ENCODE data around the gene BNIP3.
A peak's percentile ranks its signal among the peaks of the same experiment; 100 is the strongest.

Gene BNIP3

GRCh38 chr10:131933696-131934086 lies 48.0 kb downstream of the BNIP3 start:
- no CpG with 5 or more reads among the region's 2 CpGs for whole genome bisulfite sequencing (ENCODE audit: extremely low coverage, insufficient coverage, insufficient read length)
- Histone ChIP-seq H3K9ac (ENCODE audit: low read length) (no peak overlapping the region), H2AK5ac (ENCODE audit: low read length) (no peak overlapping the region), H3K4ac (ENCODE audit: low read depth, low read length) (no peak overlapping the region), H3K4me1 (ENCODE audit: control insufficient read depth in 1 of 2, insufficient read depth in 2 of 2, low read length in 2 of 2) (peaks cover 12 to 13% of the 10 kb centered on the region in 2 experiments), H4K91ac (ENCODE audit: low read depth, low read length) (no peak overlapping the region), H3K4me2 (ENCODE audit: low read length) (no peak overlapping the region), H3K27ac (ENCODE audit: low read depth, low read length) (no peak overlapping the region), H3K79me2 (ENCODE audit: control insufficient read depth, insufficient read depth, low read length, poor library complexity) (peaks cover 19% of the 10 kb centered on the region), H3K9me3 (ENCODE audit: insufficient read depth, low read depth, low read length) (peaks cover 4% of the 10 kb centered on the region), H3K4me3 (ENCODE audit: low read depth, low read length) (no peak overlapping the region), H2AFZ (ENCODE audit: insufficient read depth, low read length, poor library complexity) (no peak overlapping the region), H2BK120ac (ENCODE audit: insufficient read depth, low read length, poor library complexity) (no peak overlapping the region), H2BK12ac (ENCODE audit: low read length) (no peak overlapping the region), H3K27me3 (ENCODE audit: insufficient read depth, low read length) (no peaks in the 10 kb centered on the region), H3K14ac (ENCODE audit: low read length) (no peak overlapping the region), H3K18ac (ENCODE audit: low read length) (no peak overlapping the region), H3K23ac (ENCODE audit: low read length) (no peak overlapping the region), H3K36me3 (ENCODE audit: control insufficient read depth in 1 of 2, insufficient read depth in 2 of 2, low read length in 2 of 2) (peaks cover 28 to 31% of the 10 kb centered on the region in 2 experiments), H2BK5ac (ENCODE audit: low read depth, low read length, poor library complexity) (no peak overlapping the region), H4K8ac (ENCODE audit: low read depth, low read length) (no peak overlapping the region), H3K79me1 (ENCODE audit: low read length) (no peaks in the 10 kb centered on the region), H4K12ac (ENCODE audit: low read depth, low read length) (no peak overlapping the region)
- no peak for DNase-seq

- Histone ChIP-seq H3K36me3 (ENCODE audit: control insufficient read depth in 1 of 2, insufficient read depth in 2 of 2, low read length in 2 of 2) (peaks cover 24 to 28% of the 10 kb centered on the region in 2 experiments), H2AK5ac (ENCODE audit: low read length) (no peak overlapping the region), H3K4ac (ENCODE audit: low read depth, low read length) (peak overlapping the region; percentile 29), H3K4me3 (ENCODE audit: low read depth, low read length) (no peak overlapping the region), H2BK5ac (ENCODE audit: low read depth, low read length, poor library complexity) (no peak overlapping the region), H3K9me3 (ENCODE audit: insufficient read depth, low read depth, low read length) (peaks cover 4% of the 10 kb centered on the region), H4K12ac (ENCODE audit: low read depth, low read length) (no peak overlapping the region), H2BK12ac (ENCODE audit: low read length) (no peak overlapping the region), H3K79me2 (ENCODE audit: control insufficient read depth, insufficient read depth, low read length, poor library complexity) (peaks cover 19% of the 10 kb centered on the region), H3K4me1 (ENCODE audit: control insufficient read depth in 1 of 2, insufficient read depth in 2 of 2, low read length in 2 of 2) (peaks cover 13 to 16% of the 10 kb centered on the region in 2 experiments), H2AFZ (ENCODE audit: insufficient read depth, low read length, poor library complexity) (no peak overlapping the region), H3K18ac (ENCODE audit: low read length) (peak overlapping the region; percentile 22), H4K91ac (ENCODE audit: low read depth, low read length) (no peak overlapping the region), H3K14ac (ENCODE audit: low read length) (no peak overlapping the region), H3K79me1 (ENCODE audit: low read length) (no peaks in the 10 kb centered on the region), H3K23ac (ENCODE audit: low read length) (no peak overlapping the region), H3K4me2 (ENCODE audit: low read length) (no peak overlapping the region), H2BK120ac (ENCODE audit: insufficient read depth, low read length, poor library complexity) (no peak overlapping the region), H3K9ac (ENCODE audit: low read length) (no peak overlapping the region), H4K8ac (ENCODE audit: low read depth, low read length) (no peak overlapping the region), H3K27me3 (ENCODE audit: insufficient read depth, low read length) (no peaks in the 10 kb centered on the region), H3K27ac (ENCODE audit: low read depth, low read length) (no peak overlapping the region)
- no peak for DNase-seq
- WGBS (ENCODE audit: extremely low coverage, insufficient coverage, insufficient read length): no CpG with 5 or more reads among the region's 18 CpGs
These were observed 48.6 kb downstream of the BNIP3 start for GRCh38 chr10:131933016-131933695.

- Histone ChIP-seq H3K27me3 (ENCODE audit: insufficient read depth, low read length) (no peaks in the 10 kb centered on the region), H3K9ac (ENCODE audit: low read length) (no peak overlapping the region), H2BK12ac (ENCODE audit: low read length) (no peak overlapping the region), H3K4me1 (ENCODE audit: control insufficient read depth in 1 of 2, insufficient read depth in 2 of 2, low read length in 2 of 2) (peaks cover 18 to 21% of the 10 kb centered on the region in 2 experiments), H2BK5ac (ENCODE audit: low read depth, low read length, poor library complexity) (no peak overlapping the region), H3K9me3 (ENCODE audit: insufficient read depth, low read depth, low read length) (peaks cover 4% of the 10 kb centered on the region), H2AFZ (ENCODE audit: insufficient read depth, low read length, poor library complexity) (no peak overlapping the region), H3K79me1 (ENCODE audit: low read length) (no peaks in the 10 kb centered on the region), H3K79me2 (ENCODE audit: control insufficient read depth, insufficient read depth, low read length, poor library complexity) (peaks cover 21% of the 10 kb centered on the region), H4K8ac (ENCODE audit: low read depth, low read length) (no peak overlapping the region), H3K18ac (ENCODE audit: low read length) (no peak overlapping the region), H3K4ac (ENCODE audit: low read depth, low read length) (peak overlapping the region; percentile 77), H3K27ac (ENCODE audit: low read depth, low read length) (no peak overlapping the region), H3K14ac (ENCODE audit: low read length) (no peak overlapping the region), H2BK120ac (ENCODE audit: insufficient read depth, low read length, poor library complexity) (no peak overlapping the region), H3K4me2 (ENCODE audit: low read length) (no peak overlapping the region), H4K12ac (ENCODE audit: low read depth, low read length) (no peak overlapping the region), H4K91ac (ENCODE audit: low read depth, low read length) (no peak overlapping the region), H3K4me3 (ENCODE audit: low read depth, low read length) (no peak overlapping the region), H3K23ac (ENCODE audit: low read length) (no peak overlapping the region), H2AK5ac (ENCODE audit: low read length) (no peak overlapping the region), H3K36me3 (ENCODE audit: control insufficient read depth in 1 of 2, insufficient read depth in 2 of 2, low read length in 2 of 2) (peaks cover 15 to 19% of the 10 kb centered on the region in 2 experiments)
- DNase-seq: no peak
- no CpG with 5 or more reads among the region's 13 CpGs for WGBS (ENCODE audit: extremely low coverage, insufficient coverage, insufficient read length)
These were observed 49.7 kb downstream of the BNIP3 start for GRCh38 chr10:131931981-131932380.

DNA sequence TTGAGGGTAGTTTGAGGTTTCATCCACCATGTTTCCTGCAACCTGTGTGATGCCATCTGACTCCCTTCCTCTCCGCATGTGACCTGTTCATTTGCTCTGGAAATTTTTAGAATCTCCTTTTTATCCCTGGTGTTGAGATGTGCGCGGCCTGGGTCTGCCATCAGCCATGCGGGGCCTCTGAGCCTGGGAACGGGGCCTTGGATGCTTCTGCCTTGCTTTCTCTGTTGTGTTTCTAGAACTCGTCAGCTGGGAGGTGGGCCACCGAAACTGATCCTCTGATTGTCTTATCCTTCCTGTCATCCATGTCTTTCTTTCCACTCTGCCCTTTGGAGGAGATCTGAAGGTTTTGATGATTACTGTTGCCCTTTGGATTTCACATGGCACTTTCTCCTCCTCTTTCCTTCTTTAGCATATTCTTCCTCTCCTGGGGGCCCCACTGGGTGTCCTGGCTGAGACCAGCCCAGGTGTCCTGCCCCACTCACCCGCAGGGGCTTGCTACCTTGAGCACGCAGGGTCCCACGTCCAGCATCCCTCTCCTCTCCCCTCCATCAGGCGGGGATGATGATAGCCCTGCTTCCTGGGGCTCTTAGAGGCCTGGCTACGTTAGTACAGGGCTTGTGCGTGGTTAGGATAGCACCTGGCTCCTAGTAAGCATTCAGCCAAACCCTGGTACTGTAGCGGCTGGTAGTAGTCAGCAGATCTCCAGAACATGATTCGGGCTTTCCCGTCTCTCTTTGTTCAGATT lies 51.0 kb downstream of the BNIP3 start:
- no peaks in the 10 kb centered on the region for H3K79me1 ChIP-seq (ENCODE audit: low read length)
- H4K8ac ChIP-seq (ENCODE audit: low read depth, low read length): no peak overlapping the region
- no peak overlapping the region for H2AFZ ChIP-seq (ENCODE audit: insufficient read depth, low read length, poor library complexity)
- no peak overlapping the region for H3K14ac ChIP-seq (ENCODE audit: low read length)
- no peak for DNase-seq
- H3K4me1 ChIP-seq (ENCODE audit: control insufficient read depth in 1 of 2, insufficient read depth in 2 of 2, low read length in 2 of 2): peaks cover 18 to 23% of the 10 kb centered on the region in 2 experiments
- no peak overlapping the region for H2BK12ac ChIP-seq (ENCODE audit: low read length)
- no peak overlapping the region for H4K12ac ChIP-seq (ENCODE audit: low read depth, low read length)
- peak overlapping the region; percentile 94 for H3K4ac ChIP-seq (ENCODE audit: low read depth, low read length)
- H3K27ac ChIP-seq (ENCODE audit: low read depth, low read length): no peak overlapping the region
- H3K27me3 ChIP-seq (ENCODE audit: insufficient read depth, low read length): no peaks in the 10 kb centered on the region
- no peak overlapping the region for H4K91ac ChIP-seq (ENCODE audit: low read depth, low read length)
- no CpG with 5 or more reads among the region's 16 CpGs for WGBS (ENCODE audit: extremely low coverage, insufficient coverage, insufficient read length)
- H3K9me3 ChIP-seq (ENCODE audit: insufficient read depth, low read depth, low read length): peaks cover 6% of the 10 kb centered on the region
- H3K4me2 ChIP-seq (ENCODE audit: low read length): no peak overlapping the region
- H3K36me3 ChIP-seq (ENCODE audit: control insufficient read depth in 1 of 2, insufficient read depth in 2 of 2, low read length in 2 of 2): peaks cover 12 to 15% of the 10 kb centered on the region in 2 experiments
- H3K4me3 ChIP-seq (ENCODE audit: low read depth, low read length): no peak overlapping the region
- H2BK120ac ChIP-seq (ENCODE audit: insufficient read depth, low read length, poor library complexity): no peak overlapping the region
- peaks cover 28% of the 10 kb centered on the region for H3K79me2 ChIP-seq (ENCODE audit: control insufficient read depth, insufficient read depth, low read length, poor library complexity)
- peak overlapping the region; percentile 74 for H3K18ac ChIP-seq (ENCODE audit: low read length)
- H3K9ac ChIP-seq (ENCODE audit: low read length): no peak overlapping the region
- H2BK5ac ChIP-seq (ENCODE audit: low read depth, low read length, poor library complexity): no peak overlapping the region
- no peak overlapping the region for H3K23ac ChIP-seq (ENCODE audit: low read length)
- no peak overlapping the region for H2AK5ac ChIP-seq (ENCODE audit: low read length)
